Testis (tissue), 3 donors: ENCODE measurements around the gene ZFC3H1. TPM values are rescaled to one million over a fixed set of nuclear protein-coding genes. Genes with fewer than 3 reads are reported as not detected.

ENCODE experiments used
- DNase-seq: peaks from one replicate; pipeline ENCODE4 v3.0.0-alpha.2; 2019
- H3K27ac ChIP-seq, 2 donors: fragments of 200-600 bp; sonication (generic); one replicate each; pipeline ENCODE4 v1.5.1; 2019
- H3K27me3 ChIP-seq: fragments of 200-600 bp; sonication (generic); one replicate; pipeline ENCODE4 v1.5.1; 2019
- H3K36me3 ChIP-seq: fragments of 200-600 bp; sonication (generic); one replicate; pipeline ENCODE4 v1.5.1; 2017; ENCODE audit warnings: low read depth; ENCODE audit errors: missing control alignments
- H3K4me1 ChIP-seq: fragments of 200-600 bp; sonication (generic); one replicate; pipeline ENCODE4 v1.5.1; 2019
- H3K4me3 ChIP-seq, 2 donors: fragments of 200-600 bp; sonication (generic); one replicate each; pipeline ENCODE4 v1.5.1; 2017 to 2019
- H3K9me3 ChIP-seq: fragments of 200-600 bp; sonication (generic); one replicate; pipeline ENCODE4 v1.5.1; 2017
- POLR2A ChIP-seq: fragments of 450-650 bp; IDR thresholded peaks from one replicate; pipeline ENCODE4 v1.6.1; 2017; ENCODE audit warnings: antibody characterized with exemption, mild to moderate bottlenecking, moderate library complexity
- WGBS, 2 donors: methylation state at CpG; one replicate each; pipeline ENCODE4 v1.1.5; 2018; 5-methylcytosine and 5-hydroxymethylcytosine counted together
- intact Hi-C: fragments of 100-400 bp; cut with DNase I; formaldehyde crosslinking; loops from one replicate; pipeline ENCODE4 v1.15.1; 2023; ENCODE audit warnings: low total_unique reads
- polyA plus RNA-seq: library from polyadenylated mRNA; stranded (reverse); fragments of 350-450 nt; fragmentation: Illumina TruSeq; extraction: RNeasy Lipid Tissue Mini Kit (QIAGEN cat#74804); gene quantifications from one replicate; pipeline ENCODE4 v1.2.3, GENCODE V29; 2014; ENCODE audit warnings: low read depth, low replicate concordance; ENCODE audit not compliant: insufficient read depth
- total RNA-seq, 2 donors: library from RNA; depleted of rRNA; stranded (reverse); fragments of >200 nt; gene quantifications; one replicate each; pipeline ENCODE4 v1.2.3, GENCODE V29; 2016
- TF ChIP-seq, protein P1 (sequence below), 3 experiments: fragments of 450-650 bp in 2 of 3; fragments of 200-600 bp in 1 of 3; sonication (generic) in 1 of 3; IDR thresholded peaks; one replicate each; pipeline ENCODE4 v1.5.1; 2016 to 2019; ENCODE audit warnings: antibody characterized with exemption in 3 of 3, mild to moderate bottlenecking in 2 of 3, moderate library complexity in 1 of 3

ZFC3H1 gene
- total and polyA plus RNA-seq, 3 donors from 2014 or later, result 24.1 to 144 (median 83.7) TPM

GRCh38 chr12:71601546-71601945 is 62.1 kb downstream of the ZFC3H1 start:
- no peak for DNase-seq
- TF ChIP-seq, protein P1, sequence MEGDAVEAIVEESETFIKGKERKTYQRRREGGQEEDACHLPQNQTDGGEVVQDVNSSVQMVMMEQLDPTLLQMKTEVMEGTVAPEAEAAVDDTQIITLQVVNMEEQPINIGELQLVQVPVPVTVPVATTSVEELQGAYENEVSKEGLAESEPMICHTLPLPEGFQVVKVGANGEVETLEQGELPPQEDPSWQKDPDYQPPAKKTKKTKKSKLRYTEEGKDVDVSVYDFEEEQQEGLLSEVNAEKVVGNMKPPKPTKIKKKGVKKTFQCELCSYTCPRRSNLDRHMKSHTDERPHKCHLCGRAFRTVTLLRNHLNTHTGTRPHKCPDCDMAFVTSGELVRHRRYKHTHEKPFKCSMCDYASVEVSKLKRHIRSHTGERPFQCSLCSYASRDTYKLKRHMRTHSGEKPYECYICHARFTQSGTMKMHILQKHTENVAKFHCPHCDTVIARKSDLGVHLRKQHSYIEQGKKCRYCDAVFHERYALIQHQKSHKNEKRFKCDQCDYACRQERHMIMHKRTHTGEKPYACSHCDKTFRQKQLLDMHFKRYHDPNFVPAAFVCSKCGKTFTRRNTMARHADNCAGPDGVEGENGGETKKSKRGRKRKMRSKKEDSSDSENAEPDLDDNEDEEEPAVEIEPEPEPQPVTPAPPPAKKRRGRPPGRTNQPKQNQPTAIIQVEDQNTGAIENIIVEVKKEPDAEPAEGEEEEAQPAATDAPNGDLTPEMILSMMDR (IDR thresholded peaks at IDR 0.05), result no peak
- no peak for TF ChIP-seq POLR2A
- no peaks in the 10 kb centered on the region for H3K36me3 ChIP-seq
- no peaks in the 10 kb centered on the region for H3K27me3 ChIP-seq
- H3K4me3 ChIP-seq, result no peak overlapping the region
- no peaks in the 10 kb centered on the region for H3K9me3 ChIP-seq
- no peak overlapping the region for H3K27ac ChIP-seq
- no peaks in the 10 kb centered on the region for H3K4me1 ChIP-seq
- intact Hi-C loops, result no loop called here

DNA sequence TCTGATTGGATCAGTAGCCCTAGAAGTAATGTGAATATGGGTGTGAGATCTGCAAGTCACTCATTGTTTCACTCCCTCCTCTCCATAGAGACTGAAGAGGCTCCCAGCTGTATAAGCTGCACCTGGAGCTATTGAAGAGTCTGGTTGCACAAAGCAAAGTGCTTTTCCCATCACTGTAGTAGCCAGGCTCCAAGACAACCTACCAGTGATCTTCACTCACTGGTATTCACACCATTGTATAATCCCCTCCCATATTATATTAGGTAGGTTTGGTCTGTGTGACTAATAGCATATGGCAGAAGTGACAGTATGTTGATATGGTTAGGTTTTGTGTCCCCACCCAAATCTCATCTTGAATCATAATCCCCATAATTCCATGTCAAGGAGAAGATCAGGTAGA is 64.4 kb downstream of the ZFC3H1 start:
- Histone ChIP-seq H3K36me3 (no peaks in the 10 kb centered on the region), H3K4me3 (no peak overlapping the region), H3K27me3 (no peaks in the 10 kb centered on the region), H3K27ac (no peak overlapping the region), H3K9me3 (no peaks in the 10 kb centered on the region), H3K4me1 (no peaks in the 10 kb centered on the region)
- TF ChIP-seq POLR2A, result no peak
- TF ChIP-seq, protein P1 (IDR thresholded peaks at IDR 0.05), result no peak
- intact Hi-C loops, result no loop called here
- DNase-seq, result no peak

DNA sequence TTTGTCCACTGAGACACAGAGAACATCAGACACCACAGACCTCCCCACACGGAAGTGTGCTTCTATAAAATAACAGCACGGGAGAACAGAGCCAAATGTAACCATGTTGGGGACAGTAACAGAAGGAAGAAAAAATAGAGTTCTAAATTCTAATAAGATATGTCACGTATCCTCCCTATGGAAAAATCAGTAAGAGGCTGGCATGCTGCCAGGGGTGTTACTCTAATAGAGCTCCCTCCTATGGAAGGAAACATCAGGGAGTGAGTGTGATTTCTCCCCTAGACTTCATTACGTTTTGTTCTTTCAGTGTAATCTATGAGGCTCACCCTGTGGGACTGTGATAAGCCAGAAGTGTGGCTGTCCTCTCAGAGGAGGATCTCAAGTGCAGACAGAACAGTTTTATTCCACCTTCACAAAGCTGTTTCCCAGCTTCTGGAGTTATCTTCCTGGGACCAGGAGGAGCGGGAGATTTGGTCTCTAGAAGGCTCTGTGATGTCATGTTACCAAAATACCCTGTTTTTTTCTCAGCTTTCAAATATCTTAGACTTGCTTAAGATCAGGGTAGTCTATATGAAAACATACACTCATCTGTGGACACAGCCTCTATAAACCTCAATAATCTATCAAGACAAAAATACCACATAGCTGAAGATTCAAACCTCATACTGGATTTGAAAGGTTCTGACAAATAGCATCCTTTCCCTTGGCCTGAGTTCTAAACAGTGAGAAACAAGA is 69.3 kb downstream of the ZFC3H1 start:
- peak; percentile 36 for DNase-seq
- TF ChIP-seq, protein P1 (IDR thresholded peaks at IDR 0.05), result no peak
- no peak for TF ChIP-seq POLR2A
- Histone ChIP-seq H3K9me3 (no peaks in the 10 kb centered on the region), H3K4me1 (no peaks in the 10 kb centered on the region), H3K27me3 (no peaks in the 10 kb centered on the region), H3K36me3 (no peaks in the 10 kb centered on the region), H3K4me3 (no peak overlapping the region), H3K27ac (no peak overlapping the region)
- WGBS, 2 donors, result 38% methylated on average over 5 of the region's 5 CpGs
- intact Hi-C loops, result no loop called here

DNA sequence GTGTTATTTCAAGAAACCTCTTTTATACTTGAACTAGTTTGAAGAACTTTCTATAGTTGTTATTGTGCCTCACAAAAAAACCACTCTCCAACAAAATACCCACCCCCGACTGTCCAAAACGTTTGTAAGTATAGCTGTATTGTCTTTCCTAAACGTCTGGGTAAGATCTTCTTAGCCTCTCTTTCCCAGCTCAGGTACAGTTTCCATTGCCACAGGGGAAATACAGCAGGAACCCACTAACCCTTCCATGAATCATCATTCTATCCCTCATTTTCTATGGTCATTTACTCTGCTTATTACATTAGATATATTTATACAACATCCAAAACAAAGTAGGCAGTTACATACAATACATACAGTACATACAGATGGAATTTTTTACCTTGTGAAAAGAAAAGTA is 70.8 kb downstream of the ZFC3H1 start:
- H3K4me3 ChIP-seq, result no peak overlapping the region
- WGBS, 2 donors, result 57 to 74% methylated on average over 3 of the region's 3 CpGs
- H3K27ac ChIP-seq, result no peak overlapping the region
- no peaks in the 10 kb centered on the region for H3K27me3 ChIP-seq
- no peaks in the 10 kb centered on the region for H3K36me3 ChIP-seq
- TF ChIP-seq, protein P1 (IDR thresholded peaks at IDR 0.05), result no peak
- no peak for TF ChIP-seq POLR2A
- H3K9me3 ChIP-seq, result no peaks in the 10 kb centered on the region
- intact Hi-C loops, result no loop called here
- no peak for DNase-seq
- H3K4me1 ChIP-seq, result no peaks in the 10 kb centered on the region

- H3K4me3 ChIP-seq, result no peak overlapping the region
- no peak for TF ChIP-seq POLR2A
- TF ChIP-seq, protein P1 (IDR thresholded peaks at IDR 0.05), result no peak
- no peaks in the 10 kb centered on the region for H3K27me3 ChIP-seq
- no peaks in the 10 kb centered on the region for H3K4me1 ChIP-seq
- no peak overlapping the region for H3K27ac ChIP-seq
- no peak for DNase-seq
- no peaks in the 10 kb centered on the region for H3K9me3 ChIP-seq
- intact Hi-C loops, result no loop called here
- 82 to 83% methylated on average over 2 of the region's 2 CpGs for WGBS, 2 donors
- no peaks in the 10 kb centered on the region for H3K36me3 ChIP-seq
Measured at GRCh38 chr12:71591601-71592000, 72.0 kb downstream of the ZFC3H1 start.
